CD4-positive, alpha-beta T cell (primary cell): Measurements from ENCODE around the gene APBA2. TPM values are rescaled to one million over a fixed set of nuclear protein-coding genes. Genes with fewer than 3 reads are reported as not detected.

Experiments used
- ATAC-seq: fragments of 200-7000 bp; cut with Tn5 transposase; one replicate; pipeline ENCODE4 v1.10.0; 2022; ENCODE audit warnings: mild to moderate bottlenecking; ENCODE audit not compliant: poor library complexity
- CTCF ChIA-PET: fragments of 350-600 bp; sonication (Branson Sonifier 250); formaldehyde crosslinking; loops from one replicate; lab custom pipeline; 2021; ENCODE audit warnings: antibody characterized with exemption, inconsistent platforms; lab: Charles Lee
- POLR2A ChIA-PET: fragments of 350-600 bp; sonication (Branson Sonifier 250); formaldehyde crosslinking; loops from one replicate; lab custom pipeline; 2021; ENCODE audit warnings: antibody characterized with exemption, inconsistent platforms; lab: Charles Lee
- DNase-seq, 14 experiments: peaks; one replicate each; pipeline ENCODE4 v3.0.0-alpha.2; 2013 to 2020; ENCODE audit warnings: mixed read lengths in 2 of 14
- H3K27ac ChIP-seq, 2 donors: one replicate each; pipeline versions ENCODE4 v1.5.1 to v1.7.0; 2013; ENCODE audit warnings: low read length in 2 of 2, low read depth in 1 of 2, mild to moderate bottlenecking in 1 of 2
- H3K27me3 ChIP-seq, 2 experiments: 1 replicate in 1 of 2; 2 replicates in 1 of 2; pipeline versions ENCODE4 v1.6.1 to v1.7.0; 2013; ENCODE audit warnings: low read length in 2 of 2, control low read depth in 1 of 2, mild to moderate bottlenecking in 1 of 2, moderate library complexity in 1 of 2; ENCODE audit not compliant: insufficient read depth in 2 of 2, control insufficient read depth in 1 of 2
- H3K36me3 ChIP-seq: one replicate; pipeline ENCODE4 v1.6.1; 2013; ENCODE audit warnings: low read length, control low read depth; ENCODE audit not compliant: insufficient read depth
- H3K4me1 ChIP-seq: one replicate; pipeline ENCODE4 v1.6.1; 2013; ENCODE audit warnings: low read length, control low read depth; ENCODE audit not compliant: insufficient read depth
- H3K4me3 ChIP-seq: one replicate; pipeline ENCODE4 v1.5.1; 2013; ENCODE audit warnings: mild to moderate bottlenecking, low read length, moderate library complexity
- H3K9me3 ChIP-seq, 2 experiments: 1 replicate in 1 of 2; 2 replicates in 1 of 2; pipeline versions ENCODE4 v1.6.1 to v1.7.0; 2013; ENCODE audit warnings: low read length in 2 of 2, mild to moderate bottlenecking in 2 of 2, control low read depth in 1 of 2, moderate library complexity in 1 of 2; ENCODE audit not compliant: control insufficient read depth in 1 of 2, insufficient read depth in 1 of 2
- H3K27ac Mint-ChIP-seq: one replicate; pipeline ENCODE4 v1.8.0; 2020; ENCODE audit warnings: mixed read lengths
- H3K27me3 Mint-ChIP-seq: one replicate; pipeline ENCODE4 v1.8.0; 2021; ENCODE audit warnings: mixed read lengths
- H3K36me3 Mint-ChIP-seq: one replicate; pipeline ENCODE4 v1.8.0; 2021; ENCODE audit warnings: low read depth, mixed read lengths
- H3K4me1 Mint-ChIP-seq: one replicate; pipeline ENCODE4 v1.8.0; 2021; ENCODE audit warnings: low read depth, mixed read lengths
- H3K4me3 Mint-ChIP-seq: one replicate; pipeline ENCODE4 v1.8.0; 2020; ENCODE audit warnings: mild to moderate bottlenecking, mixed read lengths
- H3K9me3 Mint-ChIP-seq: one replicate; pipeline ENCODE4 v1.8.0; 2020; ENCODE audit warnings: mixed read lengths
- CTCF ChIP-seq: fragments of 200-600 bp; IDR thresholded peaks from one replicate; pipeline ENCODE4 v1.8.0; 2022; ENCODE audit warnings: antibody characterized with exemption, mild to moderate bottlenecking
- intact Hi-C, 2 experiments: fragments of 100-400 bp; cut with DNase I in 1 of 2; cut with micrococcal nuclease in 1 of 2; formaldehyde crosslinking; loops; one replicate each; pipeline versions ENCODE4 v1.15.1 to v1.9.0; 2023 to 2025; cut with DNase I, micrococcal nuclease
- total RNA-seq, 174 experiments: library from RNA in 2 of 174; stranded (reverse) in 2 of 174; gene quantifications; one replicate each; pipeline ENCODE4 v1.2.3 and lab custom pipeline; 2021 to 2026

Gene APBA2
- total RNA-seq, 2 experiments from 2014 or later: 123 to 126 TPM

DNA sequence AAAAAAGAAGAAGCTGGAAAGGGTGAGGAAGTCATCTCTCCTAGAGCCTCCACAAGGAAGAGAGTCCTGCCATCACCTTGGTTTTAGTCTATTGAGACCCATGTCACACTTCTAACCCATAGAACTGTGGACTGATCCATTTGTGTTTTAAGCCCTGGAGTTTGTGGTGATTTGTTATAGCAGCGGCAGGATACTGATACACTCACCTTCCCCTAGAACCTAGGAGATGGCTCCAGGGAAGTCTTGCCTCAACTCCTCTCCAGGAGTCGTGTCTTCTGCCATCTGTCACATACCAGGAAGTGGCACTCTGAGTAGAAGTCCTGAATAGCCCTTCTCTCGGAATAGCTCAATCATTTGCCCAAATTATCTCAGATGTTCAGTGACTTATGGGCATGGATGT, 14.6 kb upstream of the APBA2 start:
- CTCF ChIA-PET: no interaction called here
- ATAC-seq (no peak), DNase-seq (no peak)
- Histone ChIP-seq H3K4me1 (peaks cover 10% of the 10 kb centered on the region), H3K36me3 (no peaks in the 10 kb centered on the region), H3K4me3 (no peak overlapping the region), H3K27ac (no peak overlapping the region), H3K27me3 (no peaks in the 10 kb centered on the region), H3K9me3 (no peaks in the 10 kb centered on the region)
- H3K4me1 Mint-ChIP-seq: peaks cover 16% of the 10 kb centered on the region
- H3K27ac Mint-ChIP-seq: no peak overlapping the region
- intact Hi-C loops: no loop called here
- H3K9me3 Mint-ChIP-seq: no peaks in the 10 kb centered on the region
- no peak overlapping the region for H3K4me3 Mint-ChIP-seq
- POLR2A ChIA-PET: interaction anchor here (0.7 kb wide), 1 partner anchor 86 kb away, joined by 3 read pairs; no protein-coding TSS in a partner anchor
- no peak for TF ChIP-seq CTCF
- no peaks in the 10 kb centered on the region for H3K36me3 Mint-ChIP-seq
- H3K27me3 Mint-ChIP-seq: no peaks in the 10 kb centered on the region

GRCh38 chr15:28873006-28873405, 12.8 kb upstream of the APBA2 start:
- H3K36me3 Mint-ChIP-seq: no peaks in the 10 kb centered on the region
- no peaks in the 10 kb centered on the region for H3K27me3 Mint-ChIP-seq
- POLR2A ChIA-PET: no interaction called here
- H3K27me3 ChIP-seq: no peaks in the 10 kb centered on the region
- H3K4me3 Mint-ChIP-seq: no peak overlapping the region
- H3K27ac Mint-ChIP-seq: no peak overlapping the region
- no peak overlapping the region for H3K27ac ChIP-seq
- DNase-seq (no peak), ATAC-seq (no peak)
- H3K9me3 Mint-ChIP-seq: no peaks in the 10 kb centered on the region
- H3K9me3 ChIP-seq: no peaks in the 10 kb centered on the region
- peaks cover 23% of the 10 kb centered on the region for H3K4me1 Mint-ChIP-seq
- TF ChIP-seq CTCF: no peak
- H3K36me3 ChIP-seq: no peaks in the 10 kb centered on the region
- no peak overlapping the region for H3K4me3 ChIP-seq
- CTCF ChIA-PET: interaction anchor here (0.7 to 1.5 kb wide), 6 partner anchors 15 to 231 kb away, joined by 3 to 6 read pairs (median 4); no protein-coding TSS in a partner anchor
- intact Hi-C loops: loop anchor here (1.0 to 2.0 kb wide), 4 partner anchors 102 to 218 kb away; no protein-coding TSS in a partner anchor
- H3K4me1 ChIP-seq: peaks cover 19% of the 10 kb centered on the region

- Histone ChIP-seq H3K9me3 (no peaks in the 10 kb centered on the region), H3K27me3 (no peaks in the 10 kb centered on the region), H3K4me1 (peaks cover 19% of the 10 kb centered on the region), H3K4me3 (no peak overlapping the region), H3K36me3 (no peaks in the 10 kb centered on the region), H3K27ac (no peak overlapping the region)
- POLR2A ChIA-PET: no interaction called here
- Mint-ChIP-seq H3K27me3 (no peaks in the 10 kb centered on the region), H3K4me1 (peaks cover 23% of the 10 kb centered on the region), H3K4me3 (no peak overlapping the region), H3K9me3 (no peaks in the 10 kb centered on the region), H3K36me3 (no peaks in the 10 kb centered on the region), H3K27ac (no peak overlapping the region)
- CTCF ChIA-PET: interaction anchor here (0.7 to 1.5 kb wide), 6 partner anchors 14 to 231 kb away, joined by 3 to 6 read pairs (median 4); no protein-coding TSS in a partner anchor
- peak; percentile 42 for TF ChIP-seq CTCF
- intact Hi-C loops: loop anchor here (1.0 to 2.0 kb wide), 4 partner anchors 101 to 217 kb away; no protein-coding TSS in a partner anchor
- peak; percentile 89 for ATAC-seq
- peak in 13 of 14 experiments; percentile 24 to 70 (median 39) for DNase-seq
Observed at GRCh38 chr15:28873585-28874190, 12.1 kb upstream of the APBA2 start.
